ENCODE results near the gene TPCN2. TPM values are rescaled to one million over a fixed set of nuclear protein-coding genes. Genes with fewer than 3 reads are reported as not detected.
"Not testable (repeated sequence)": the region's sequence is repeated elsewhere in the genome, so short reads cannot be mapped to it uniquely, and the experiment has no call there.

TPCN2 gene
- total RNA-seq, result 10 to 100 TPM; 21.4 to 22.1 TPM

GRCh38 chr11:69048694-69049489, at the start of gene TPCN2:
TSS of gene TPCN2 (plus strand) at chr11:69048932. CDS start at chr11:69048998, 66 bp downstream.
- DNase-seq (peak; percentile 93), ATAC-seq (ENCODE audit: low read depth) (peak; percentile 95)
- Mint-ChIP-seq H3K36me3 (no peaks in the 10 kb centered on the region), H3K4me1 (peaks cover 25% of the 10 kb centered on the region), H3K4me3 (peak within 1 kb of the TSS; percentile 79), H3K9me3 (no peaks in the 10 kb centered on the region), H3K27me3 (peaks cover 18% of the 10 kb centered on the region), H3K27ac (peak within 1 kb of the TSS; percentile 86)
- POLR2A ChIA-PET, result interaction anchor here (1.0 to 1.9 kb wide), 4 partner anchors 45 to 210 kb away, joined by 3 to 9 read pairs (median 5); partner anchors contain the start of genes IGHMBP2 and MRPL21

- Mint-ChIP-seq H3K4me1 (no peaks in the 10 kb centered on the region), H3K4me3 (no peak overlapping the region)
Measured at GRCh38 chr11:68999093-68999747, 49.5 kb upstream of the TPCN2 start.

GRCh38 chr11:68999748-69000355, 48.9 kb upstream of the TPCN2 start:
- ATAC-seq (ENCODE audit: low read depth); H3K9me3 Mint-ChIP-seq; H3K27me3 Mint-ChIP-seq; H3K27ac Mint-ChIP-seq; H3K4me3 Mint-ChIP-seq; H3K4me1 Mint-ChIP-seq; DNase-seq; POLR2A ChIA-PET; H3K36me3 Mint-ChIP-seq: not testable (repeated sequence)

More at GRCh38 chr11:68999093-68999747, 49.5 kb upstream of the TPCN2 start:
- no peak overlapping the region for H3K27ac Mint-ChIP-seq
- POLR2A ChIA-PET, result no interaction called here
- ATAC-seq (ENCODE audit: low read depth), result no peak
- no peaks in the 10 kb centered on the region for H3K36me3 Mint-ChIP-seq
- H3K27me3 Mint-ChIP-seq, result peaks cover 3% of the 10 kb centered on the region
- no peaks in the 10 kb centered on the region for H3K9me3 Mint-ChIP-seq
- DNase-seq, result peak; percentile 9

- Mint-ChIP-seq H3K27ac (no peak overlapping the region), H3K9me3 (no peaks in the 10 kb centered on the region), H3K27me3 (peaks cover 3% of the 10 kb centered on the region), H3K4me3 (no peak overlapping the region), H3K36me3 (no peaks in the 10 kb centered on the region), H3K4me1 (no peaks in the 10 kb centered on the region)
- no peak for ATAC-seq (ENCODE audit: low read depth)
- POLR2A ChIA-PET, result no interaction called here
- DNase-seq, result peak; percentile 4
Measured at GRCh38 chr11:69000391-69000790, 48.3 kb upstream of the TPCN2 start.

GRCh38 chr11:69000831-69001242, 47.9 kb upstream of the TPCN2 start:
- Mint-ChIP-seq H3K36me3 (no peaks in the 10 kb centered on the region), H3K4me3 (no peak overlapping the region), H3K4me1 (no peaks in the 10 kb centered on the region), H3K9me3 (no peaks in the 10 kb centered on the region), H3K27me3 (peaks cover 3% of the 10 kb centered on the region), H3K27ac (no peak overlapping the region)
- DNase-seq, result peak; percentile 4
- POLR2A ChIA-PET, result no interaction called here
- ATAC-seq (ENCODE audit: low read depth), result no peak

- POLR2A ChIA-PET, result no interaction called here
- DNase-seq (peak; percentile 23), ATAC-seq (ENCODE audit: low read depth) (no peak)
- Mint-ChIP-seq H3K9me3 (no peaks in the 10 kb centered on the region), H3K27ac (no peak overlapping the region), H3K4me1 (no peaks in the 10 kb centered on the region), H3K27me3 (peaks cover 3% of the 10 kb centered on the region), H3K4me3 (no peak overlapping the region), H3K36me3 (no peaks in the 10 kb centered on the region)
Measured at GRCh38 chr11:69001243-69002081, 47.3 kb upstream of the TPCN2 start.

GRCh38 chr11:69002110-69002569, 46.6 kb upstream of the TPCN2 start:
- no peaks in the 10 kb centered on the region for H3K4me1 Mint-ChIP-seq

GRCh38 chr11:69002570-69003231, 46.0 kb upstream of the TPCN2 start:
- POLR2A ChIA-PET, result no interaction called here
- H3K36me3 Mint-ChIP-seq, result no peaks in the 10 kb centered on the region
- no peak overlapping the region for H3K27ac Mint-ChIP-seq
- H3K27me3 Mint-ChIP-seq, result peaks cover 5% of the 10 kb centered on the region
- H3K9me3 Mint-ChIP-seq, result no peaks in the 10 kb centered on the region
- DNase-seq (peak; percentile 17), ATAC-seq (ENCODE audit: low read depth) (no peak)
- no peaks in the 10 kb centered on the region for H3K4me1 Mint-ChIP-seq
- no peak overlapping the region for H3K4me3 Mint-ChIP-seq

More at GRCh38 chr11:69002110-69002569, 46.6 kb upstream of the TPCN2 start:
- peaks cover 5% of the 10 kb centered on the region for H3K27me3 Mint-ChIP-seq
- ATAC-seq (ENCODE audit: low read depth), result no peak
- no peaks in the 10 kb centered on the region for H3K36me3 Mint-ChIP-seq
- H3K27ac Mint-ChIP-seq, result no peak overlapping the region
- POLR2A ChIA-PET, result no interaction called here
- H3K9me3 Mint-ChIP-seq, result no peaks in the 10 kb centered on the region
- DNase-seq, result no peak
- H3K4me3 Mint-ChIP-seq, result no peak overlapping the region

- DNase-seq (peak; percentile 23), ATAC-seq (ENCODE audit: low read depth) (no peak)
- Mint-ChIP-seq H3K27ac (no peak overlapping the region), H3K4me1 (no peaks in the 10 kb centered on the region), H3K27me3 (peaks cover 7% of the 10 kb centered on the region), H3K9me3 (no peaks in the 10 kb centered on the region), H3K36me3 (no peaks in the 10 kb centered on the region), H3K4me3 (no peak overlapping the region)
- POLR2A ChIA-PET, result interaction anchor here (1.1 kb wide), 1 partner anchor 45 kb away, joined by 3 read pairs; the partner anchor contains the start of gene TPCN2
Measured at GRCh38 chr11:69003301-69003865, 45.3 kb upstream of the TPCN2 start.

- ATAC-seq (ENCODE audit: low read depth), result no peak
- Mint-ChIP-seq H3K27me3 (peaks cover 8% of the 10 kb centered on the region), H3K4me1 (no peaks in the 10 kb centered on the region), H3K9me3 (no peaks in the 10 kb centered on the region), H3K4me3 (no peak overlapping the region), H3K27ac (no peak overlapping the region), H3K36me3 (no peaks in the 10 kb centered on the region)
- POLR2A ChIA-PET, result interaction anchor here (1.1 kb wide), 1 partner anchor 45 kb away, joined by 3 read pairs; the partner anchor contains the start of gene TPCN2
- peak; percentile 19 for DNase-seq
Measured at GRCh38 chr11:69003866-69004367, 44.8 kb upstream of the TPCN2 start.

- Mint-ChIP-seq H3K9me3 (no peaks in the 10 kb centered on the region), H3K4me1 (no peaks in the 10 kb centered on the region), H3K27ac (no peak overlapping the region), H3K27me3 (peaks cover 8% of the 10 kb centered on the region), H3K4me3 (no peak overlapping the region), H3K36me3 (no peaks in the 10 kb centered on the region)
- POLR2A ChIA-PET, result interaction anchor here (1.1 kb wide), 1 partner anchor 44 kb away, joined by 3 read pairs; the partner anchor contains the start of gene TPCN2
- DNase-seq (peak; percentile 21), ATAC-seq (ENCODE audit: low read depth) (no peak)
Measured at GRCh38 chr11:69004411-69005182, 44.1 kb upstream of the TPCN2 start.

All from activated naive CD8-positive, alpha-beta T cell treated with anti-CD3 and anti-CD28 coated beads, Interleukin-2, amount 10 ng/mL, durations not matched to agents 7 days and 5 days (primary cell).